Measurements from ENCODE around the gene ANKRD33B.

Gene ANKRD33B

DNA sequence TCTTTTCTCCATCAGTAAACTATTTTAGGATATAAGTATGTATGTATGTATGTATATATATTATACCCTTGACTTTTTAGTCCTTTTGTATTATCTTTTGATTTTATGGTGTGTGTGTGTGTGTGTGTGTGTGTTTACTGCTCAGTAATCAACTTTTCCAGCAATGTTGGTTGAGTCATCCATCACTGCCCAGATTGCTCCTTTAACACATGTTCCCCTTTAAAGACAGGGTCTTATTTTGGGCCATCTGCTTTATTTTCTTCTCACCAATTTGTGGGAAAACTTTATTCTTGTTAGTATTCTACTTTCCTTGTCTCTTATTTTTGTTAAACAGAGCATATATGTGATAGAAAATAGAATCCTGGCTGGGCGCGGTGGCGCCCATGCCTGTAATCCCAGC, 28.1 kb downstream of the ANKRD33B start:
- TF ChIP-seq, protein P1, sequence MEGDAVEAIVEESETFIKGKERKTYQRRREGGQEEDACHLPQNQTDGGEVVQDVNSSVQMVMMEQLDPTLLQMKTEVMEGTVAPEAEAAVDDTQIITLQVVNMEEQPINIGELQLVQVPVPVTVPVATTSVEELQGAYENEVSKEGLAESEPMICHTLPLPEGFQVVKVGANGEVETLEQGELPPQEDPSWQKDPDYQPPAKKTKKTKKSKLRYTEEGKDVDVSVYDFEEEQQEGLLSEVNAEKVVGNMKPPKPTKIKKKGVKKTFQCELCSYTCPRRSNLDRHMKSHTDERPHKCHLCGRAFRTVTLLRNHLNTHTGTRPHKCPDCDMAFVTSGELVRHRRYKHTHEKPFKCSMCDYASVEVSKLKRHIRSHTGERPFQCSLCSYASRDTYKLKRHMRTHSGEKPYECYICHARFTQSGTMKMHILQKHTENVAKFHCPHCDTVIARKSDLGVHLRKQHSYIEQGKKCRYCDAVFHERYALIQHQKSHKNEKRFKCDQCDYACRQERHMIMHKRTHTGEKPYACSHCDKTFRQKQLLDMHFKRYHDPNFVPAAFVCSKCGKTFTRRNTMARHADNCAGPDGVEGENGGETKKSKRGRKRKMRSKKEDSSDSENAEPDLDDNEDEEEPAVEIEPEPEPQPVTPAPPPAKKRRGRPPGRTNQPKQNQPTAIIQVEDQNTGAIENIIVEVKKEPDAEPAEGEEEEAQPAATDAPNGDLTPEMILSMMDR (IDR thresholded peaks at IDR 0.05; ENCODE audit: borderline replicate concordance, insufficient read depth, low read depth, low read length), result no peak
- H3K4me3 ChIP-seq (ENCODE audit: low read depth, low read length), result no peak overlapping the region

DNA sequence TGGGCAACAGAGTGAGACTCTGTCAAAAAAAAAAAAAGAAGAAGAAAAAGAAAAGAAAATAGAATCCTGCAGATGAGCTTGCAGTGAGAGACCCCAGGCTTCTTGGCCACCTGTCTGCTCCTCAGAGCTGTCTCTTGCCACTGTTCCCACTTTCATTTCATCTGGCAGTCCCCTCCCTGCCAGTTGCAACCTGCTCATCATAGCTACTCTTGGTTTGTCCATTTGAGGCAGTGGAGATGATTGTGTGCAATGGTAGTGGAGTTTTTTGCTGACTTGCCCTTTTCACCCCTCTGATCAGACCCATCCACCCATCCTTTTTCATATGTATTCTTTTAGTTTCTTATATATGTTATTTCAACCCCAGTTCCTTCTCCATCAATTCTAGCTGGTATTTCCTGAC, 28.7 kb downstream of the ANKRD33B start:
- no peak overlapping the region for H3K4me3 ChIP-seq (ENCODE audit: low read depth, low read length)
- TF ChIP-seq, protein P1 (IDR thresholded peaks at IDR 0.05; ENCODE audit: borderline replicate concordance, insufficient read depth, low read depth, low read length), result no peak

DNA sequence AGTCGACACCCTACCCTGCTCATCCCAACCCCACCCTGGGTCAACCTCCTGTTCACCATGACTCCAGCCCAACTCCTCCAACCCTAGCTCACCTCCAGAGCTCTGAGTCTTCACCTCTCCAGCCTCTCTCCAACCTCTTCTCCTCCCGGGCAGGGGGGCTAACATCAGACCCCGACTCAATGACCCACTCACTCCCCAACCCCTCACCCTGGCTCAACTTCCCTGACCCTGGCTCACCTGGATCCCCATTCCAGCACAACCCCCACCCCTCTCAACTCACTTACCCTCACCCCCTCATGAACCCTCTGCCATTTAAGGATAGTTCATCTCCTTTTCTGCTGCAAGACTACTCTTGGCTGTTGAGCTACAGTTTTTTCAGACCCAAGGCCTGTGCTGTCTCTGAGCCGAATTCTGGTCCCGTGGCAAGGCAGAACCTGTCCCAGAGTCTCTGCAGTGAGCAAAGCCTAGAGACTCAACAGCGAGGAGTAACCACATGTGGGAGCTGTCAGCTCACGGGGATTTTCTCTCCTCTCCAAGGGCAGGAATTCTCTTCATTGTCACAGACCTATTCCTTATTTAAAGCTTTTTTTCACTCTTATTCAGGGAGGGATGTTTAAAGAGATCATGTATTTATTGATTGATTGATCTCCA, 29.8 kb downstream of the ANKRD33B start:
- TF ChIP-seq, protein P1 (IDR thresholded peaks at IDR 0.05; ENCODE audit: borderline replicate concordance, insufficient read depth, low read depth, low read length), result no peak
- H3K4me3 ChIP-seq (ENCODE audit: low read depth, low read length), result no peak overlapping the region

DNA sequence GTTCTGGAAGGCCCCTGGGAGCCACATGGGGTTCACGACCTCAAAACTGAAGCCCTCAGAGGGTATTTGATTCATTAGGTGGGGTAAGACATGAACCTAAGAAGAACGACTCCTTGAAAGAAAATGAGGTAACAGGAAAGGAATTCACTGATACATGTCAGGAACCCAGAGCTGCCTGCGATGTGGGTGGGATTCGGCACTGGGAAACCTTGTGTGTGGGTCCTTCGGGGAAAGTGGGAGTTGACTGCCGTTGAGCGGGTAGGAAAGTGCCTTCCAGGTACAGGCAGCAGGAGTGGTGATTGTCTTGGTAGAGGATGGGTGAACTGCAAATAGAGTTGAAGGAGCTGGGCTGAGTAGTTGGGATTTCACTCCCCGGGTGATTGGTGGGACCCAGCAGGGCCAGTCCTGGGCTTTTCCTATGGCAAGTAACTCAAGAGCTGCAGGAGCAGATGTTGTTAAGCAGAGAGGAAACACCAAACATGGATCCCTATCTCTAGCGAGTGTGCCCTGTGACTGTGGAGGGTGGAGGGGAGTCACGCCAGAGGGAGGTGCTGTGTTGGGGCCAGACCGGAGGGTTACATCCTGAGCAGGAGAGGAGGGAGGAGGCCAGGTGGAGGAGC, 30.8 kb downstream of the ANKRD33B start:
- TF ChIP-seq, protein P1 (IDR thresholded peaks at IDR 0.05; ENCODE audit: borderline replicate concordance, insufficient read depth, low read depth, low read length), result no peak

DNA sequence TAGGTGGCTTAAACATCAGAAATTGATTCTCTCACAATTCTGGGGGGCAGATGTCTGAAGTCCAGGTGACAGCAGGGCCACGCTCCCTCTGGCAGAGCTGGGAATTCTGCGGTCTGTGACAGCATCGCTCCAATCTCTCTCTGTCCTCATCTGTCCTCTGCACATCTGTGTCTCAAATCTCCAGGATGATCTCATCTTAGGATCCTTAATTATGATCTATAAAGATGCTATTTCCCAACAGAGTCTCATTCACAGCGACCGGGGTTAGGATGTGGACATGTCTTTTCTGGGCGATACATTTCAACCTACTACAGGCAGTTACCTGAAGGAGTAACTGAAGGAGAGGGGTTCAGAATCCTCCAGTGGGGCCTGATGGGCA, 31.4 kb downstream of the ANKRD33B start:
- TF ChIP-seq, protein P1 (IDR thresholded peaks at IDR 0.05; ENCODE audit: borderline replicate concordance, insufficient read depth, low read depth, low read length), result no peak
- no peak overlapping the region for H3K4me3 ChIP-seq (ENCODE audit: low read depth, low read length)

More for the DNA sequence above, 30.8 kb downstream of the ANKRD33B start:
- no peak overlapping the region for H3K4me3 ChIP-seq (ENCODE audit: low read depth, low read length)

DNA sequence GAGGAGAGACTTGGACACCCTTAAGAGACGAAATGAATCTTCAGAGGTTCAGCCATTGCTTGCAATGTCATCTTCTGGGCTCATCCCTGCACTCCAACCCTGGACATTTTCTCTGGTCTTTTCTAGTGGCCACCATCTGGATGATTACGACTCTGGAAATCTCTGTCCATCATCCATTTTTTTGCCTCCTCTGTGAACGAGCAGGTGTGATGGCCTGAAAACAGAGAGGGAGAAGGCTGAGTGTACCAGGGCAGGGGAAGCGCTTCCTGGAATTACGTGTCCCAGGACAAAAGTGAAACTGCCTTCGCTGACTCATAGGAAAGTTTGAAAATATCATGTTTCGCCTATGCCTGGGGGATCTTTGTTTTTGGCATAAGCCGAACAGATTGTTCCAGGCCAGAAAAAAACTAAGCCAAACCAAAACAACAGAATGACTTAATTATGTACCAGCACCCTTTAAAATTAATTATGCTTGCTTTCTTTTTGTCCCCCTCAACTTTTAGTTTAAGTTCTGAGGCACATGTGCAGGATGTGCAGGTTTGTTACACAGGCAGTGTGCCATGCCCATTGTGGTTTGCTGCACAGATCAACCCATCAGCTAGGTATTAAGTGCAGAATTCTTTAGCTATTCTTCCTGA, 31.9 kb downstream of the ANKRD33B start:
- TF ChIP-seq, protein P1 (IDR thresholded peaks at IDR 0.05; ENCODE audit: borderline replicate concordance, insufficient read depth, low read depth, low read length), result no peak
- no peak overlapping the region for H3K4me3 ChIP-seq (ENCODE audit: low read depth, low read length)

DNA sequence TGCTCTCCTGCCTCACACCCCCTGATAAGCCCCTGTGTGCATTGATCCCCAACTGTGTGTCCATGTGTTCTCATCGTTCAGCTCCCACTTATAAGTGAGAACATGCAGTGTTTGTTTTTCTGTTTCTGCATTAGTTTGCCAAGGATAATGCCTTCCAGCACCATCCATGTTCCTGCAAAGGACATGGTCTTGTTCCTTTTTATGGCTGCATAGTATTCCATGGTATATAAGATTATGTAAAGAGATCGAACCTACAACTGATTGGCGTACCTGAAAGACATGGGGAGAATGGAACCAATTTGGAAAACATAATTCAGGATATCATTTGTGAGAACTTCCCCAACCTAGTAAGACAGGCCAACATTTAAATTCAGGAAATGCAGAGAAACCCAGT, 32.4 kb downstream of the ANKRD33B start:
- TF ChIP-seq, protein P1 (IDR thresholded peaks at IDR 0.05; ENCODE audit: borderline replicate concordance, insufficient read depth, low read depth, low read length), result no peak
- H3K4me3 ChIP-seq (ENCODE audit: low read depth, low read length), result no peak overlapping the region

Data from GM12875 (cell line).